ENCODE results near the gene EMC10.

DNA sequence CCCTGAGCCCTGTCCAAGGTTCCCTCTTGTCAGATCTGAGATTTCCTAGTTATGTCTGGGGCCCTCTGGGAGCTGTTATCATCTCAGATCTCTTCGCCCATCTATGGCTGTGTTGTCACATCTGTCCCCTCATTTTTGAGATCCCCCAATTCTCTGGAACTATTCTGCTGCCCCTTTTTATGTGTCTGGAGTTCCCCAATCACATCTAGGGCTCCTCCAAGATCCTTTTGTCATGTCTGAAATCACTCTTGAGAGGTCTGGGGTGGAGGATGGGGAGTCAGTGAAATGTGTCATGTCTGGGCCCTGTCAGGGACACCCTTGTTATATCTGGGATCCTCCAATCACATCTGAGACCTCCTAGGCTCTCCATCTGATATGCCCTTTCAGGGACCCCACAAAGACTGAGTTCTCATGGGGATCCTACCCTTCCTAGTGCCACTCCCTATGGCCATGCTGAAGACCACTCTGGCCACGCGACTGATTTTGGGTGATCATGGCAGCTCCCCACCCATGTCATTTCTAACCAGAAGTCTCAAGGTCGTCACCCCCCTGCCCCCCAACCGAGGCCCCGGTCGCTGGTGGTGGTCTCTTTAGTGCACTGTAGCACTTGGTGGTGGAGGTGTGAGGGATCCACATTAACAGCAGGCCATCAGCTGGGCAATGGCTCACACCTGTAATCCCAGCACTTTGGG, 47.4 kb upstream of the EMC10 start:
- TF ChIP-seq, protein P1, sequence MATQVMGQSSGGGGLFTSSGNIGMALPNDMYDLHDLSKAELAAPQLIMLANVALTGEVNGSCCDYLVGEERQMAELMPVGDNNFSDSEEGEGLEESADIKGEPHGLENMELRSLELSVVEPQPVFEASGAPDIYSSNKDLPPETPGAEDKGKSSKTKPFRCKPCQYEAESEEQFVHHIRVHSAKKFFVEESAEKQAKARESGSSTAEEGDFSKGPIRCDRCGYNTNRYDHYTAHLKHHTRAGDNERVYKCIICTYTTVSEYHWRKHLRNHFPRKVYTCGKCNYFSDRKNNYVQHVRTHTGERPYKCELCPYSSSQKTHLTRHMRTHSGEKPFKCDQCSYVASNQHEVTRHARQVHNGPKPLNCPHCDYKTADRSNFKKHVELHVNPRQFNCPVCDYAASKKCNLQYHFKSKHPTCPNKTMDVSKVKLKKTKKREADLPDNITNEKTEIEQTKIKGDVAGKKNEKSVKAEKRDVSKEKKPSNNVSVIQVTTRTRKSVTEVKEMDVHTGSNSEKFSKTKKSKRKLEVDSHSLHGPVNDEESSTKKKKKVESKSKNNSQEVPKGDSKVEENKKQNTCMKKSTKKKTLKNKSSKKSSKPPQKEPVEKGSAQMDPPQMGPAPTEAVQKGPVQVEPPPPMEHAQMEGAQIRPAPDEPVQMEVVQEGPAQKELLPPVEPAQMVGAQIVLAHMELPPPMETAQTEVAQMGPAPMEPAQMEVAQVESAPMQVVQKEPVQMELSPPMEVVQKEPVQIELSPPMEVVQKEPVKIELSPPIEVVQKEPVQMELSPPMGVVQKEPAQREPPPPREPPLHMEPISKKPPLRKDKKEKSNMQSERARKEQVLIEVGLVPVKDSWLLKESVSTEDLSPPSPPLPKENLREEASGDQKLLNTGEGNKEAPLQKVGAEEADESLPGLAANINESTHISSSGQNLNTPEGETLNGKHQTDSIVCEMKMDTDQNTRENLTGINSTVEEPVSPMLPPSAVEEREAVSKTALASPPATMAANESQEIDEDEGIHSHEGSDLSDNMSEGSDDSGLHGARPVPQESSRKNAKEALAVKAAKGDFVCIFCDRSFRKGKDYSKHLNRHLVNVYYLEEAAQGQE (IDR thresholded peaks at IDR 0.05; ENCODE audit: insufficient read depth in 1 of 2, low read depth in 2 of 2, low read length in 2 of 2): no peak
- TF ChIP-seq POLR2AphosphoS5 (IDR thresholded peaks at IDR 0.05; ENCODE audit: low read depth, low read length) (no peak), TAF1 (IDR thresholded peaks at IDR 0.05; ENCODE audit: borderline replicate concordance, insufficient read depth, low read length) (no peak), SIN3A (IDR thresholded peaks at IDR 0.05; ENCODE audit: borderline replicate concordance, insufficient read depth, low read length) (no peak), FOXP2 (optimal IDR thresholded peaks at IDR 0.05; ENCODE audit: borderline replicate concordance, extremely low read depth, extremely low read length, insufficient read depth) (no peak)
